HG03060 (cell line): Measurements from ENCODE around the gene GORASP1.

Source experiments
- ATAC-seq: cut with Tn5 transposase; IDR thresholded peaks from one replicate; pipeline ENCODE4 v1.9.1; 2021; ENCODE audit warnings: low read depth, moderate number of reproducible peaks; ENCODE audit not compliant: unreplicated experiment

GORASP1 gene

DNA sequence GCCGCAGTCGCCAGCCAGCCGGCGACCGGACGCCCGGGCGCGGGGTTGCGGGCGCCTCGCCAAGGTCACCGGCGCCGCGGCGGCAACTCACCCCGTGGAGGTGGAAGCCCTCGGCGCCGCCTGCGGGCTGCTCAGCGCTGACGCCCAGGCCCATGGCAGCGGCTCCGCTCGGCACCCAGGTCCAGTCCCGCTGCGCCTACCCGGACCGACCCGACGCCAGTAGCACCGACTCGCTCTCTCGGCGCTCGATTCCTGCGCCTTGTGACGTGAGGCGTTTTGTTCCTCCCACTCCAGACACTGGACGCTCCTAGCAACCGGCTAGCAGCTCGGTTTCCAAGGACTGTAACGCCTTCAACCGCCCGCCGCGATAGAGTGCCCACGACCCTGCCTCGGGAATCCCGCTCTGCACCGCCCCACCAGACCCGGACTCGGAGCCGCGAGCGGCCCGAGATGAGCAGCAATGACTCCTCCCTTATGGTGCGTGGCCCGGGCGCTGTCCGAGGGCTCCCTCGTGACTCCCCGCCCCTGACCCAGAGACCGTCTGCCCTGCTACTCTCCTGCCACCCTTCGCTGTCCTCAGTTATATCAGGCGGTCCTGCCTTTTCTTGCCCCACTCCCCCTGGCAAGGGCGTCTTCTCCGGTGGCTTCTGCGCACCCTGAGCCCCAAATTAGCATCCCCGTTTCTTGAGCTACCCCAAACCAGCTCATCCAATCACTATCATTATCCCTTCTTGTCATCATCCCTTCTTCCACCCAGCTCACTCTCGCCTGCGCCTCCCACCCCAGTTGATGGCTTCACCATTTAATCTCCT is at the start of gene GORASP1, which contains the start of gene TTC21A:
GORASP1 (minus strand) TSS at position 240 of the 812 bp plus-strand sequence; CDS start at position 154, 86 bp downstream.
TTC21A (plus strand) TSS at position 293 of the 812 bp plus-strand sequence; CDS start at position 451, 158 bp downstream.
- no peak for ATAC-seq

DNA sequence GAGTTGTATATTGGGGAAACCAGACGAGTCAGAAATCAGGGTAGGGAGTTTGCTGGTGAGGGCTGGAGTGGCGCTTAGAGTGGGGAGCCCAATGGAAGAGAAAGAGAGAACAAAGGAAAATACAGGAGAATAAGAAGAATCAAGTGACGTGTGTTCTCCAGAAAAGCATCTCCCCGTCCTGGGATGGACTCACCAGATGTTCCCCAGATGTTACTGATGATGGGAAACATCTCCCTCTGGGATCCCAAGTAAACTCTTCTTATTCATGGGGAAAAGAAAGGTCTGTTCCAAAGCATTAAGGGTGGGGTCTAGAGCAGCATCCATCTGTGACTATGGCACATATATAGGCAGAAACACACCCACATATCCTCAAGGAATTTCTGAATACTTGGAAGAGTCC is 49.0 kb upstream of the GORASP1 start:
- ATAC-seq: no peak

GRCh38 chr3:39154280-39155021 is 47.0 kb upstream of the GORASP1 start:
- no peak for ATAC-seq

DNA sequence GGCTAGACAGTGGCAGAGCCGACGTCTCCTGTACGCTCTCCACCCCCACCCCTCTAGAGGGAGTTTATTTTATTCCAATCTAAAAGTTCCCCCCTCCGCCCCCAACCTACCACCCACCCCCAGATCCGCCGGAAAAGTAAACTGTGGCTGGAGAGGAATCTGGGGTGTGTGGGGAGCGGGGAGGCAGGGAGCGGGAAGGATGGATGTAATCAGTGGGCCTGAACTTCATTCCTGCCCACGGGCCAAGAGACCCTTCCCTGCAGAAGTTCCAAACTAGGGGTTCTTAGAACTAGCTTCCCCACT is 46.5 kb upstream of the GORASP1 start:
- no peak for ATAC-seq

DNA sequence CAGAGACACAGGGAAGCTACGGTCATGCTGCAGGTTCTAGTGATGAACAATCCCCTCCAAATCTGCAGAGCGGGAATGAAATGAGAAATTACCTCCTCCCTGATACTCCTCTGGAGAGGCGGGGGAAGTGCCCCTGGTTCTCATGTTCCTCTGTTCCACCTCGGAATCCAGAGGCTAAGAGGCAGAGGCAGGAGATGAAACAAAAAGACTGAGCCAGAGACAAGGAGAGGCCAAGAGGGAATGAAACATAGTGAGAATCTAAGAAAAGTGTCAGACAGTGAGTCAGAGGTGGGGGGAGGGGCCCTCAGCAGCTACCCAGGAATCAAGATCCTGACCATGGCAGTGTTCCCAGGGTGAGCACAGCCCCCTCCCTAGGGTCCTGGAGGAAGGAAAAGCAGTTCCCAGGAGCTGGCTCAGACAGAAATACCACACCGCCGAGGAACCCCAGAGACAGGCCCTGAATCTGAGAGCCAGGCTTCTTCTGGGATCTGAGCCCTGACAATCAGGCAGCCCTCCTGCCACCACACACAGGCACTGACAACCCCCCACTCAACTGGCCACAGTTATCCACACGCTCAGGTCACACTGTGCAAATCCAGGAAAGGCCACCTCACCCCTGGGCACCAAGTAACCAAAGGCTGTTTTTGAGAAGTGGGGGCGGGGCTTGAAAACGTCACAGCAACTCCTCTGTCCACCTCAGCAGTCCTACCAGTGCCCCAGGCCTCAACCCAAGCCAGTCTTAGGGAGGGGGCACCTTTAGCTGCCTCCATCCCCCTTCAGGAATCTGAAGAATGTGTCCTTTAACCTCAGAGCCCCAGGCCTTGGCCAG is 43.6 kb upstream of the GORASP1 start:
- no peak for ATAC-seq

DNA sequence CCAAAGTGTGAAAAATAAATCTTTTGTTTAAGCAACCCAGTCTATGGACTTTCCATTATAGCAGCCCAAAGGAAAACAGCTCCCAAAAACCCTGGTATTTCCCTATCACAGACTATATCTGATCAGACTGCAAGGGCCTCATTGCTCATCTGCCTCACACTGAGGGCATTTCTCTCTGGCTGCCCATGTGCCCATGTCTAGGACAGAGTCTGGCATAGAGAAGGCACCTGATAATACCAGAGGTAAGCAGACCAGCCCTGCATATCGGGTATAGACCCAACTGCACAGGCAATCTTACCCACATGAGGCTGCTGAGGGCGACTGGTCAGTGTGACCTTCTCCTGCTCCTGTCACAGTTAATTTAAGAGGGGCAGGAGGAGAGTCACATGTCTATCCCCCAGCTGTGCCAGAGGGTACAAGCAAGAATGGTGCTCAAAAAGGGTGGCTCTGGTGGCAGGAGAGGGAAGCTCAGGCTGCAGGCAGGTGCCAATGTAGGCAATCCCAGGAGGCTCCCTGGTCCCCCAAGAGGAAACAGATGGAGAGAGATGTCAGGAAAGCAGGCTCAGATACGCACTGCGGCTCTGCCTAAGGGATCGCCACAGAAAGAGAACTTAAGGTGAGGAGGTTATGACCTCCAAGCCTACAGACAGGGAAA is 42.8 kb upstream of the GORASP1 start:
- ATAC-seq: no peak

DNA sequence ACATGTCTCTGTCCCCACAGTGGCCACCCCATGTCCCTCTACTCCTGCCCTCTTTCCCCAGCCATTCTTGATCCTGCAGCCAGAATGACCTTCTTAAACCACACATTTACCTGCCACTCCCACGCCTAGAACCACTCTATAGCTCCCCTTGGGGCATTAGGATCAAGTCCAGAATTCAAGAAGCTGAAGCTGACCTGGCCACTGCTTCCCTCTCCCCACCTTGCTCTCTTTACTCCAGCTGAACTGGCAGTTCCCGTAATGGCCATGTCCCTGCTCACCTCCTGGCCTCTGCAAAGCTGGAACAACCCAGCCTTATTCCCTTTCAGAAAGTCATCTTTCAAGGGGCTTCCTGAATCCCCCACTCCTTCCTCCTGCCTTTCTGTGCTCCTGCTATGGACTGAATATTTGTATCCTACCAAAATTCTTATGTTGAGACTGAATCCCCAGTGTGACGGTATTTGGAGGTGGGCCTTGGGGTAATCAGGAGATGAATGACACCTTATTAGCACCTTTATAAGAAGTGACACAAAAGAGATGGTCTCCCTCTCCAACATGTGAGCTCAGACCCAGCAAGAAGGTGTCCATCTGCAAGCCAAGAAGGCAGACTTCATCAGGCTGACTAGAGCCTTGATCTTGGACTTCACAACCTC is 42.2 kb upstream of the GORASP1 start:
- no peak for ATAC-seq

GRCh38 chr3:39149059-39149455 is 41.6 kb upstream of the GORASP1 start:
- ATAC-seq: no peak

GRCh38 chr3:39148435-39149058 is 41.1 kb upstream of the GORASP1 start:
- no peak for ATAC-seq

DNA sequence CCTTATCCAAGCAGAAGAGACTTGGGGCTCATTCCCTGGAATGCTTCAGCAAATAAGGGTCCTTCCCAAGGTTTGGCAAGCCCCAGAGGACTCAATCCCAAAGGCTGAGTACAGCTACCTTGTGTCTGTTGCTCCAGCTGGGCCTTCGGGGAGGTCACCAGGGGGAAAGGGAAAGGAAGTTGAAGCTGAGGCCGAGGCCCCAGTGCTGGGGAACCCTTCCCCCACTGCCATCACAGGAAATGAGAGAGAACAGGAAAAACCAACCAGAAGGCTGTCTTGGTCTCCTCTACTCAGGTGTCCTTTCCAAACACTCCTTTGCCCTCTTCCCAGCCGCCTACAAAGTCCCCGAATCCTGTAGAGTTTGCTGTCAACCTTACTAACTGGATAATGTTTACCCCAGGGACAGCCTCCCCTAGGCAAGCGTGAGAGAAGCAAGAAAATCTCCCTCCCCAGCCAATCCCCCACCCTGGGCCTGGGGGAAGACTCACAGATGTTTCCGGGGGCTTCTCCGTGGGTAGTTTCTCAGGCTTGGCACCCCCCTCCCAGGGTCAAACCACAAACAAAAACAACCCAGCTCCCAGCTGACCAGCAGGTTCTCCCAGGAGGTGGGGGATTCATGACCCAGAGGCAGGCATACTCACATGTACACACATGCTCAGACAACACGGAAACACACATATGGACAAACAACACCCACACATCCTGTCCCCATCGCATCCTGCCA is 40.4 kb upstream of the GORASP1 start:
- ATAC-seq: no peak

DNA sequence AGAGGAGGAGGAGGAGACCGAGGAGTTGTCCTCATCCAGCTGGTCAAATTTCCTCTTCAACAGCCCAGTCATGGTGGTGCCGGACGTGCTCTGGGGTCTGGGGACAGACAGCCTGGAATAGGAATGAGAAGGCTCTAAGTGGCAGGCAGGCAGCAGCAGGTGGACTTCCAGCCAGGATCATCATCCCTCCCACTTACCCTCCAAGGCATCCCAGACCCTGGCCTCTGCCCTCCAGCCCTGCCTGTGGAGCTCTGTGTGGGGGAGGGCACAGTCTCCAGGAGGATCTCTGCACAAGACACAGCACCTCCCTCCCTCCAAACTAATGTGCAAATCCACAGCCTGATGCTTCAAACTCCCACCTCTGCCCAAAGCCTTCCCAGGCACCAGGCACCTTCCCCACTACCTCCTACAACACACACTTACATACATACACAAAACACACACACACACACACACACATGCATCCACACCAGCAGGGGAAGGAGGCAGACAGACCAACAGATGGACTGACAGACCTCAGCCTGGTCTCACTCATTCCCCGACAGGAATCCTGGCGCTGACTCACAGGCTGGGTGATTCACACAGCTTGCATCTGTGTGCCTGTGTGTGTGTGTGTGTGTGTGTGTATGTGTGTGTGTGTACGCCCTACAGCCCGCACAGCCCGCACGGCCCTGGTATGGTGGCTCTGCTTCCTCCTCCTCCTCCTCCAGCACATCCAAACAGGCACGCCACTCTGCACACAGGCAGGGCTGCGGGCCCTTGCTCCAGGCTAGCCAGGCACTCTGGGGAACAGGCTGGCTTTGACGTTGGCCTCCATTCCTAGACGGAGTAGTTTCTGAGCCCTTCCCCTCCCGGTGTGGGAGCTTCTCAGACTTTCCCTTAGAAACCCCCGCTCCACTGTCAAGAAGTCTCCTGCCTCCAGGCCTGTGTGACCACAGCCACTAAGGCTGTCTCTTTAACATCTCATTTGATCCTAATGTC is 39.5 kb upstream of the GORASP1 start:
- no peak for ATAC-seq

DNA sequence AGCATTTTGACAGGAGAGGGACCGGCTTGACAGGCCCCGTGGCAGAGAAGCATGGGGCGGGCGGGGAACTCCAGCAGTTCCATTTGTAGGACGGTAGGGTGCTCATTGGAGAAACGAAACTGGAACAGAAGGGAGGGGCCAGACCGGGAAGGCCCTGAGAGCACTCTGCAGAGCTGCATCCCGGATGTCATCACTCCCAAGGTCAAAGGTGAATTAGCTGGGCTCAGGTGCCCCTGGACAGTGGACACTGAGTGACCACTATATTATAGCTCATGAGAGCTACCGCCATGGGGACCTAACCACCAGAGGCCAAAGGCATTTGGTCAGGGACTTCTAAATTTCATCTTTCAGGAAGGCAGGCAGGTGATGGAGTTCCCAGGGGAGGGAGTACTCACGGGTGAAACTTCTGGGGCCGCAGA is 38.7 kb upstream of the GORASP1 start:
- ATAC-seq: no peak

GRCh38 chr3:39144748-39145380 is 37.4 kb upstream of the GORASP1 start:
- ATAC-seq: no peak

GRCh38 chr3:39144095-39144747 is 36.8 kb upstream of the GORASP1 start:
- ATAC-seq: no peak

DNA sequence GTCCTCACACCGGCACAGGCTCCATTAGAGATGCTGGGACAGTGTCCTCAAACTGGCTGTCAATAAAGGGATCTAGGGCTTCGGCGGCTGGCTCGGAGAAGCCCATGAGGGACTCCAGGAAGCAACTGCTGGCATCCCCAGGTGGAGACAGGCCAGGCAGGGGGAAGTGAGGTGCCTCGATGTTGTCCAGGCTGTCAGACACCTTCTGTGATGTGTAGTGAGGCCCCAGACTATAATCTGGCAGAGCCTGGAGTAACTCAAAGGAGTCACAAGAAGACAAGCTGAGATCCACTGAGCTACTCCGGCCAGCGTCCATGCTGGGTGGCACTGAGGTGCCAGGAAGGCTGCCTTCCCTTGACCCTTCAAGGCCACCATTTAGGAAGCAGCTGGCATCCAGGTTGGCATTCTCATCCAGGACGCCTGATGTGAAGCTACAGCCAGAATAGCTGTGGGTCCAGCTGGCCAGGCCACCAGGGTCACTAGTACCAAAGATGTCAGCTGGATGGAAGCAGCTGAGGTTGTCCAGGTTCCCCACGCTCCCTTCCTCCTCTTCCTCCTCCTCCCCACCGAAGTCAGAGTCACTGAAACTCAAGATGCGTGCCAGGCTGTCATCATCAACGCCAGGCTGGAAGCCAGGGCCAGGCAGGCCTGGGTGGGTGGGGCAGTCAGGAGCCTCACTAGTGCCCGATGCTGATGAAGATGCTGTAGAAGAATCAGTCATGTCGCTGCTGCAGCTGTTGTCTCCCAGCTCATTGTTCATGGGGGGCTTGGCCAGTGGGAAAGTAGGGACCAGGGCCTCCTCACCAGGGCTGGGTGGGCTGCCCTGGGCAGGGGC is 35.8 kb upstream of the GORASP1 start:
- ATAC-seq: no peak

DNA sequence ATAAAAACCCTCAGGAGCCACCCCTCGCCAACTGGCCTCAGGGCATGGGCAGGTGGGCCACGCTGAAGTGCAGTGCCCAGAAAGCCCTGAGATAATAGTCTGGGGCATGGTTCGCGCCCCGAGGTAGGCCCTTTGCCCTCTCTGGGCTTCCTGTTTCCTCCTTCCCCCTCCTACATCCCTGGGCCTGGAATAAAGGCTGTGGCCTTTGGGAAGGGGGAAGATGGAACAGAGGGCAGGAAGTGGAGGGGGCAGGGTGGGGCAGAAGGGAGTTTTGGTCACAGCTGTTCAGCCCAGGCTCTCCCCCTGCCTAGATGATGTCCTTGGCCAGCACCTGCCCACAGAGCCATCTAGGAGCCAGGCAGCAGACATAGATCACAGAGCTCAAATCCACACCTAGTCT is 34.6 kb upstream of the GORASP1 start:
- no peak for ATAC-seq
